Activated naive CD4-positive, alpha-beta T cell (primary cell): ENCODE data around the gene KDF1.
"Not testable (repeated sequence)": the region's sequence is repeated elsewhere in the genome, so short reads cannot be mapped to it uniquely, and the experiment has no call there.

ENCODE experiments used
- DNase-seq, 4 experiments: peaks; one replicate each; lab custom pipeline; 2025; lab: John Stamatoyannopoulos, UW

The KDF1 gene

DNA sequence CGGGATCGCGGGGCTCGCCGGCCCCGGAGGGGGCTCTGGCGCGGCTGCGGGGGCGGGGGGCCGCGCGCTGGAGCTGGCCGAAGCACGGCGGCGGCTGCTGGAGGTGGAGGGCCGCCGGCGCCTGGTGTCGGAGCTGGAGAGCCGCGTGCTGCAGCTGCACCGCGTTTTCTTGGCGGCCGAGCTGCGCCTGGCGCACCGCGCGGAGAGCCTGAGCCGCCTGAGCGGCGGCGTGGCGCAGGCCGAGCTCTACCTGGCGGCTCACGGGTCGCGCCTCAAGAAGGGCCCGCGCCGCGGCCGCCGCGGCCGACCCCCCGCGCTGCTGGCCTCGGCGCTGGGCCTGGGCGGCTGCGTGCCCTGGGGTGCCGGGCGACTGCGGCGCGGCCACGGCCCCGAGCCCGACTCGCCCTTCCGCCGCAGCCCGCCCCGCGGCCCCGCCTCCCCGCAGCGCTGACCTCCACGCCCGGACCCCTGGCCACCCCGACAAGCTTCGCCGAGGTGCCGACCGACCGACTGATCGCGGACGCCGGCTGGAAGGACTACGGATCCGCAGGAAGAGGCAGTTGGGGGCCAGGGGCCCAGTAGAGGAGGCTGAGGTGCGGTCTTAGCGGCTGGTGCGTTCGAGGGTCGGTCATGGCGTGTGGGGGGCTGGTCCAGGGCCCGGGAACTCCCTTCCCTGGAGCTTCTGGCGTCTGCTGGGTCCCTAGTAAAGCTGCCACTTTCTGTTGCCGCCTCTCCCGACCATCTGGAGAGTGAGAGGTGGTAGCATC, 33.9 kb upstream of the KDF1 start:
- peak in 1 of 4 experiments; percentile 30 for DNase-seq

DNA sequence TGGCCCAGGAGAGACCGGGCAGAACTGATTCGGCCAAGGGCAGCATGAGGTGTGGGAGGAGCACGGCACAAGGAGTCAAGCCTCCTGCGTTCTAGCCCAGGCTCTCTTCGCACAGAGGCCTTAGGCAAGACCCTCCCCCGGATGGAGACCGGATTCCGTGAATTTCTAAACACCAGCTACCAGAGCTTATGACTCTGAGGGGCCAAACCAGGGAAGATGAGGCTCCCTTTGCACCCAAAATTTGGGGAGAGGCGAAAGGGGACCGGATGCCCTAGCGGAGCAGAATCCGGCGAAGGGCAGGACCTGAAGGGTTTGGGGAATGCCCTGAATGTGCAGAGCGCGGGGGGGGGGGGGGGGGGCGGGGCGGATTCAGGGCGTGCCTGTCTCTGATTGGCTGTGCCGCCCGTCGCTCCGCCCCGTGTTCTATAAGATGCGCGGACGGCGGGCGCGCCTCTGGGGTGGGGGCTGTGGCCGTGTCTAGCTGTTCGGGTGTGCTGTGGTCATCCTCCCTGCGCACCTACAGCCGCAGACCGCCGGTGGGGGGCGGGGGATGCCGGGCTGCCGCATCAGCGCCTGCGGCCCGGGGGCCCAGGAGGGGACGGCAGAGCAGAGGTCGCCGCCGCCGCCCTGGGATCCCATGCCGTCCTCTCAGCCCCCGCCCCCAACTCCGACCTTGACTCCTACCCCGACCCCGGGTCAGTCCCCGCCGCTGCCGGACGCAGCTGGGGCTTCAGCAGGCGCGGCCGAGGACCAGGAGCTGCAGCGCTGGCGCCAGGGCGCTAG, 33.2 kb upstream of the KDF1 start, which contains the start of gene TRNP1:
Gene TRNP1 (plus strand): TSS at position 456 of the 783 bp plus-strand sequence. CDS start 95 bp downstream, at position 551.
- peak; percentile 23 to 52 (median 30) for DNase-seq

- no peak for DNase-seq
These were observed 31.2 kb upstream of the KDF1 start for GRCh38 chr1:26991310-26992116.

DNA sequence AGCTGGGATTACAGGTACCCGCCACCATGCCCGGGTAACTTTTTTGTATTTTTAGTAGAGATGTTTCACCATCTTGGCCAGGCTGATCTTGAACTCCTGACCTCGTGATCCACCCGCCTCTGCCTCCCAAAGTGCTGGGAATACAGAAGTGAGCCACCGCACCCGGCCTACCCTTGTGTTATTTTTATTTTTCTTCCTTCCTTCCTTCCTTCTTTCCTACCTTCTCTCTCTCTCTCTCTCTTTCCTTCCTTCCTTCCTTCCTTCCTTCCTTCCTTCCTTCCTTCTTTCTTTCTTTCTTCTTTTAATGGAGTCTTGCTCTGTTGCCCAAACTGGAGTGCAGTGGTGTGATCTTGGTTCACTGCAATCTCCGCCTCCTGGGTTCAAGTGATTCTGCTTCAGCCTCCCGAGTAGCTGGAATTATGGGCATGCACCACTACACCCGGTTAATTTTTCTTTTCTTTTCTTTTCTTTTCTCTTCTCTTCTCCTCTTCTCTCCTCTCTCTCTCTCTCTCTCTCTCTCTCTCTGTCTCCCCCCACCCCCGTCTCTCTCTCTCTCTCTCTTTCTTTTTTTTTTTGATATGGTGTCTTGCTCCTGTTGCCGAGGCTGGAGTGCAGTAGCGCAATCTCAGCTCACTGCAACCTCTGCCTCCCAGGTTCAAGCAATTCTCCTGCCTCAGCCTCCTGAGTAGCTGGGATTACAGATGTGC, 29.3 kb upstream of the KDF1 start:
- DNase-seq: not testable (repeated sequence)

DNA sequence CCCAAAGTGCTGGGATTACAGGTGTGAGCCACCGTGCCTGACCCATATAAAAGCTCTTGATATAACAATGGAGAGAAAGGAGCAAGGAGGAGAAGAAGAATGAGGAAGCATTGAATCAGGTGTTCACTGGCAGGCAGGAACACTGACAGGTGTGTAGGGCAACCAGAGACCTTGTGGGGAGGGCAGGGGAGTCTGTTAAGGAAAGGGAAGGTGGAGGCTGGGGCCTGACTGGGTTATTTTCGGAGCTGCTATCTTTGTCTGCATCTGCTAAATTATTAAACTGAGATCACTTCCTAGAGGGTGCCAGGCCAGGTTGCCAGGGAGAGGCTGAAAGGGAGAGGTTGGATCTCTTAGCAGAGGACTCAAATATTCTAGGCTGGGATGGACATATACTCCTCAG, 26.4 kb upstream of the KDF1 start:
- DNase-seq: no peak

DNA sequence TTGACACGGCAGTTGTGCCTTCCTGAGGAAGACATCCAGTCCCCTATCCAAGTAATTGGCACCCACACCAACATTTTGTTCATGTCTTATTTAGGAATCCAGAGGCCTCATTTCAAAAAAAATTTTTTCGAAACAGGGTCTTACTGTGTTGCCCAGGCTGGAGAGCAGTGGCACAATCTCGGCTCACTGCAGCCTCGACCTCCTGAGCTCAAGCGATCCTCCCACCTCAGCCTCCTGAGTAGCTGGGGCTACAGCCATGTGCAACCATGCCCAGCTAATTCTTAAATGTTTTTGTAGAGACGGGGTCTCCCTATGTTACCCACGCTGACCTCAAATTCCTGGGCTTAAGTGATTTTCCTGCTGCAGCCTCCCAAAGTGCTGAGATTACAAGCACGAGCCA, 24.0 kb upstream of the KDF1 start:
- no peak for DNase-seq

DNA sequence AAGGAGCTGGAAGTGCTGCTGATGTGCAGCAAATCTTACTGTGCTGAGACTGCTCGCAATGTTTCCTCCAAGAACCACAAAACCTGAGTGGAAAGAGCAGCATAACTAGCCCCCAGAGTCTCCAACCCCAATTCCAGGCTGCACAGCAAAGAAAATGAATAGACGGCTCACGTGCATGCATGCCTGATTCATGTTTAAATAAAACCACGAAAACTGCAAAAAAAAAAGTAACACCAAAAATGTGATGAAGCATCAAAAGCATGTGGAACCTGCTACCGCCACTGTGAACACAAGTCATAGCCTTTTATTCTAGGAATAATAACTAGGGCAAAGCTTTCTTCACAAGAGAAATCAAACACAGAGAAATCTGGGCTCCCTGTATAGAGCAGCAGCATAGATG, 23.6 kb upstream of the KDF1 start:
- DNase-seq: no peak

GRCh38 chr1:26981146-26981846, 21.0 kb upstream of the KDF1 start:
- no peak for DNase-seq

- DNase-seq: no peak
These were observed 18.6 kb upstream of the KDF1 start for GRCh38 chr1:26978901-26979300.

DNA sequence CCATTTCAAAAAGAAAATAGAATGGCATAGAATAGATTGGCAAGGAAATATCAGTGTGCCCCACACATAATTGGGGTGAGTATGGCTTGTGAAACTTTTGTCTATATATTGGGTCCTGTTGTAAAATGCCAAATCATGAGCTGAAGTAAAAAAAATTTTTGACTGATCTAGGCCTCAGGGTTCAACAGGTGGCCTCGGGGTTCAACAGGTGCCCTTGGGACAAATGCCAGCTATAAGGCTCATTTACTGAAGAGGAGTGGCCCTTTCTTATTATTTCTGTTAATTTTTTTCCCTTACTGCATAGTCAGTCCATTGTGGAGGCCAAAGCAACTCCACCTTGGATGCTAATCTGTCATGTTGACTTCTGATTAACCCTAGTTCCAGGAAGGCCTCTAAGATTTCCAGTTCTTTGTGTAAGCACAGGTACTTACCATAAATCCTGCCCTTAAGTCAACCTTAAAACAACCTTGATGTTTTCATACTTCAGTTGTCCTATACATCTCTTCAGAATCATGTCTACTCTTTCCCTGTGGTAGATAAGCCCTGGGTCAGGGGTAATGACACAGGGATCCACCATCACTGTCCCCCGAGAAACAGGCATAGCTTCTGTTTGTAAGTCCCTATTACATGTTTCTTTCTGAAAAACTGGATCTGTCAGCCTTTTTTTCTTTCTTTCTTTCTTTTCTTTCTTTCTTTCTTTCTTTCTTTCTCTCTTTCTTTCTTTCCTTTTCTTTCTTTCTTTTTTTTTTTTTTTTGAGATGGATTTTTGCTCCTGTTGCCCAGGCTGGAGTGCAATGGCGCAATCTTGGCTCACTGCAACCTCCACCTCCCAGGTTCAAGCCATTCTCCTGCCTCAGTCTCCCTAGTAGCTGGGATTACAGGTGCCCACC, 16.6 kb upstream of the KDF1 start:
- DNase-seq: no peak

DNA sequence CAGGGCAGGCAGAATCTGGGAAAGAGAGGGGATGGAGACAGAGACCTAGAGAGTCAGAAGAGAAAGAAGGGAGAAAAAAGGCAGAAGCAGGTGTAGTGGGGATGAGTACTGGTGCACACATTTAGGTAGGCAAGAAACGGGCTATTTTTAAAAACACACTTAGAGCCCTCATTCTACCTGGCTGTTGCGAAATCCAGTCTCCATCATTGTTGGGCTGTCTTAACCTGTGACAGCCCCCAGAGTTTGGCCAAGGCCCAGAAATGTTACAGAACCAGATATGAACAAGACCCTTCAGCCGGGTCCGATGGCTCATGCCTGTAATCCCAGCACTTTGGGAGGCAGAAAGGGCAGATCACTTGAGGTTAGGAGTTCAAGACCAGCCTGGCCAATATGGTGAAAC, 12.6 kb upstream of the KDF1 start:
- no peak for DNase-seq

DNA sequence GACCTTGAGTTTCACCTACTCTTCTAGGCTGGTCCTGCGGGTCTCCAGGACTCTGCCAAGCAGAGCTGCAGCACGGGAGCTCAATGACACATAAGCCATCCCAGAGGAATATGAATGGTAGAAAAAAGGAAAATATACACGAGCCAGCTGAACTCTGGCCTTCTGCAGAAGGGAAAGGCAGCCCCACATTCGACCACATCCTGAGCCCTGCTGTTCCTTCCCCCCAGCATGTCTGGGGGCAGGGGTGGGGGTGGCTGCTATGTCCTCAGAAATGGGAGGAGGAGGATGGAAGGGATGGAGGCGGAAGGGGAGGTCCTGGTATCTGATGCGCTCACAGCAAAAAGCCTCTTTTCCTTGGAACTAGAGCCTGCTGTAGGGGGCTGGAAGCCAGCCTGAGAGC, 12.1 kb upstream of the KDF1 start:
- no peak for DNase-seq

GRCh38 chr1:26971590-26971989, 11.3 kb upstream of the KDF1 start:
- DNase-seq: no peak

GRCh38 chr1:26970810-26971209, 10.5 kb upstream of the KDF1 start:
- no peak for DNase-seq

GRCh38 chr1:26965628-26966027, 5.4 kb upstream of the KDF1 start:
- no peak for DNase-seq

GRCh38 chr1:26965213-26965612, 4.9 kb upstream of the KDF1 start:
- no peak for DNase-seq

DNA sequence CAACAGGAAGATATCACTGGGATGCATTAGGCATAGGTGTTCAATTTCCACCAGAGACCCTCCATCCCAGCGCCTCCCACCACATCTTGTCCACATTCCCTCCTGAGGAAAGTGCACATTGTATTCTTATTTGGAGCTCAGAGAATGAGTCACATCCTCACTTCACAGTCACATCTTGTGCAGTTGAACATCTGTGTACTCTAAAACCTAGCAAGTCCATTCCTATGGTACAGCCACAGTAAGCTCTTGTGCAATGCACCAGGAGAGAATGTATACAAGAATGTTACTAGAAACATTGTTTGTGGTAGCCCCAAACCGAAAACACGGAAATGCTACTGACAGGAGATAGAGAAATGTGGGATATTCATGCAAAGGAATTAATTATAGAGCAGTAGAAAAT, 1.6 kb upstream of the KDF1 start:
- DNase-seq: no peak

DNA sequence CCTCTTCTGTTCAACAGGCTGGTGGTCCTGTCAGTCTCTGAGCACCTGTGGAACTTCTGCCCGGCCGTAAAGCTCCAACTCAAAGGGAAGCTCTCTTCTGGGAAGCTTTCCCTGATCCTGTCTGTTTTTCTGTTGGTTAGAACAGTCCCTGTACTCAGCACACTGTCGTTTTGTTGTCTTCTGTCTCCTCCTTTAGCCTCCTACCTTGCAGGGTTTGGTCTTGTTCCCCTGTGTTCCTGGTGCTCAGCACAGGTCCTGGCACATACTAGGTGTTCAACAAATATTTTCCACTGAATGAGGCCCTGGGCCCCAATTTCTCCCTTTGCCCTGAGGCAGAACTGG, 328 bp upstream of the KDF1 start:
- DNase-seq: no peak

GRCh38 chr1:26959270-26959669, 998 bp downstream of the KDF1 start:
- no peak for DNase-seq

DNA sequence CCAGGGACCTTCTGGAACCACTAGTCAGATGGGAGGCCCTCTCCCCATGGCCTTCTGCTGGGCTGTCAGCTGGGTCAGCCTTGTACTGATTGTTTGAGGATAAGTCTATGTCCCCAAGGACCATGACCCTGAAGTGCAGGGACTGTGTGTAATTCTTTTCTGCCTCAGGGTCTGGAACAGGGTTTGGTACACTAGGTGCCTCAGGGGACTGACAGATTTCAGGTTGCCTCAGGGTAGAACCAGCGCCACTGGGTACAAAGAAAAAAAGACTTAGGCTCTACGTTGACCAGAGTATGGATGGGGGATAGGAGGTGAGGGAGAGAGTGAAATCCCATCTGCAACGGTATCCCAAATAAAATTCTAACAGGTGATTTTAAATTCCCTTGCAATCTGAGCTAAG, 3.0 kb downstream of the KDF1 start:
- no peak for DNase-seq
